Erythroblast (primary cell): ENCODE data around the gene USP6.

ENCODE experiments used
- GATA1 ChIP-seq: IDR thresholded peaks from 2 replicates; pipeline ENCODE4 v1.6.1; 2011; ENCODE audit warnings: low read depth, mild to moderate bottlenecking, control low read depth, low read length, moderate library complexity
- POLR2A ChIP-seq: IDR thresholded peaks from 2 replicates; pipeline ENCODE4 v1.6.1; 2011; ENCODE audit warnings: mild to moderate bottlenecking, low read length

- TF ChIP-seq POLR2A (no peak), GATA1 (no peak)
These were observed 23.6 kb downstream of the USP6 start for GRCh38 chr17:5139458-5139732.
